ENCODE results near the gene BRD3. TPM values are rescaled to one million over a fixed set of nuclear protein-coding genes. Genes with fewer than 3 reads are reported as not detected.

The BRD3 gene
- total RNA-seq, 1 donor from 2014 or later = 4.5 TPM

DNA sequence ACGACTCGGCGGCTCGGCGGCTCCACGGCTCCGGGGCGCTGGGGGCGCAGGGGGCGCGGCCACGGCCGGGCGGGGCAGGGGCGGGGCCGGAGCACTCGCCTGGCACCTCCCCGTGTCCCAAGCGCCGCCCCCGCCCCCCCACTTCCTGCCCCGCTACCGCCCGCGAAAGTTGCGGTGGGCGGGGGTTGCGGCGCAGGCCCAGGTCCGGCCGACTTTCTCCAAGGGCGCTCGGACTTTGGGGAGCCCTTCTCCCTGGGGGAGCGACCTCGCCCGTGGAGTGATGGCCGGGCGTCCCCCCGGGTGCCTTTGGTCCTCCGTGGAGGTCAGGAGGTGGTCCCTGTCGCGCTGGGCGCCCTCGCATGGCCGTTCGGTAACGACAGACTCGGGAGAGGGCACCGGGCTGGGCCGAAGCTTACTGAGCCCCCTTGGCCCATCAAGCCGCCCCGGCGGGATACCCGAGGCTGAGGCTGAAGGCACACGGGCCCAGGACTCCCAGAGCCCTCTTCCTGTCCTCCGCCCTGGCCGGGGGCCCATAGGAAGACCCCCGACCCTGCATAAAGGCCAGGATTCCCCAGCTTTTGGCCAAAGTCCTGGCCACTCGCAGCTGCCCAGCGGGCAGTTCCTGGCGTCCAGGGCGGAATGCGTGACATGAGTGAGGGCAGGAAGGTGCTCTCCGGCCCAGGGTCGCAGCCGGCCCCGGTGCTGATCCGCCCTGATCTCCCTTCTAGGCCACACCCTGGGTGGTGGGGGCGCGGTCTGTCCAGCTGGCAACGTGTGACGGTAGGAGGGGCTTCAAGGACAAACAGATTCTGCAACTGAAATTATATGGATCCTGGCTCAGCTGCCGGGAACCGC lies 74.8 kb downstream of the BRD3 start:
- Histone ChIP-seq H3K4me3 (ENCODE audit: low read depth, low read length) (peak overlapping the region; percentile 78), H3K36me3 (ENCODE audit: control insufficient read depth, insufficient read depth, low read length) (no peaks in the 10 kb centered on the region), H3K27me3 (ENCODE audit: control insufficient read depth, insufficient read depth, low read length) (no peaks in the 10 kb centered on the region)
- DNase-seq (ENCODE audit: low read depth) = peak; percentile 86
- no peak for FAIRE-seq
- TF ChIP-seq, protein P1, sequence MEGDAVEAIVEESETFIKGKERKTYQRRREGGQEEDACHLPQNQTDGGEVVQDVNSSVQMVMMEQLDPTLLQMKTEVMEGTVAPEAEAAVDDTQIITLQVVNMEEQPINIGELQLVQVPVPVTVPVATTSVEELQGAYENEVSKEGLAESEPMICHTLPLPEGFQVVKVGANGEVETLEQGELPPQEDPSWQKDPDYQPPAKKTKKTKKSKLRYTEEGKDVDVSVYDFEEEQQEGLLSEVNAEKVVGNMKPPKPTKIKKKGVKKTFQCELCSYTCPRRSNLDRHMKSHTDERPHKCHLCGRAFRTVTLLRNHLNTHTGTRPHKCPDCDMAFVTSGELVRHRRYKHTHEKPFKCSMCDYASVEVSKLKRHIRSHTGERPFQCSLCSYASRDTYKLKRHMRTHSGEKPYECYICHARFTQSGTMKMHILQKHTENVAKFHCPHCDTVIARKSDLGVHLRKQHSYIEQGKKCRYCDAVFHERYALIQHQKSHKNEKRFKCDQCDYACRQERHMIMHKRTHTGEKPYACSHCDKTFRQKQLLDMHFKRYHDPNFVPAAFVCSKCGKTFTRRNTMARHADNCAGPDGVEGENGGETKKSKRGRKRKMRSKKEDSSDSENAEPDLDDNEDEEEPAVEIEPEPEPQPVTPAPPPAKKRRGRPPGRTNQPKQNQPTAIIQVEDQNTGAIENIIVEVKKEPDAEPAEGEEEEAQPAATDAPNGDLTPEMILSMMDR (IDR thresholded peaks at IDR 0.05; ENCODE audit: insufficient read depth, low read length, severe bottlenecking) = peak; percentile 63

DNA sequence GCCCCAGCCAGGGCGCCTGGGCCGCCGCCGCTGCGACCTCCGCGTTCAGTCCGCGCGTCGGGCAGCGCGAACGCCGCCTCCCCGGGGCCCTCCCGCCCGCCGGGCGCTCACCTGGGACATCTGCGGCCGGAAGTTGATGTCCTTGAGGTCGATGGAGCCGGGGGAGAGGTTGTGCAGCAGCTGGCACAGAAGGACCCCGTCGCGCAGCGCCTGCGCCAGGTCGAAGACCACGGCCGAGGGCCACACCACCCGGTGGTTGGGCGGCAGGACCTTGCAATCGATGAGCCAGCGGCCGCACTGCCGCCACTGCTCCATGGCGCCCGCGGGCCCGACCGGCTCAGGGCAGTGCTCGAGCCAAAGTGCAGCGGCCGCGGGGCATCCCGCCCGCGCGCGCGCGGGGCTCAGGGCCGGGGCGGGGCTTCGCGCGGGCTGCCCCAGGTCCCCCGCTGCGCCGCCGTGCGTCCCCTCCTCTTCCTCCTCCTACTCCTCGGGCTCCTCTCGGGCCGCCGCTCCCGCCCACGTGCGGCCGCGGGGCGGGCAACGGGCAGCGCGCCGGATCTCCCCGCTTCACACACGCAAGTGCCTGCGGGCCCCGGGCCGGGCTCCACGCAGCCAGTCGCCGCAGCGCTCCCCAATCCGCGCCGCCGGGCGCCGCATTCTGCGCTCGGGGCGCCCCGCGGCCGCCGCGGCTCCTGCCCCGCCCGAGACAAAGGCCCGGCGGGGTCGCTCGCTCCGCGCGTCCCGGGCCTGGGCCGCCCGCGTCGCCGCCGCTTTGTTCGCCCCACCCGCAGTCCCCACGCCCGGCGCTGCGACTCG lies 75.7 kb downstream of the BRD3 start, which contains the start of gene VAV2:
Gene VAV2 (minus strand): TSS at position 361 of the 816 bp plus-strand sequence. CDS start 46 bp downstream, at position 315.
- peak; percentile 34 for DNase-seq (ENCODE audit: low read depth)
- Histone ChIP-seq H3K4me3 (ENCODE audit: low read depth, low read length) (peak within 1 kb of the TSS; percentile 78), H3K27me3 (ENCODE audit: control insufficient read depth, insufficient read depth, low read length) (no peaks in the 10 kb centered on the region), H3K36me3 (ENCODE audit: control insufficient read depth, insufficient read depth, low read length) (peaks cover 3% of the 10 kb centered on the region)
- no peak for FAIRE-seq
- TF ChIP-seq, protein P1 (IDR thresholded peaks at IDR 0.05; ENCODE audit: insufficient read depth, low read length, severe bottlenecking) = no peak

GRCh38 chr9:133991214-133991921 lies 76.5 kb downstream of the BRD3 start:
- H3K4me3 ChIP-seq (ENCODE audit: low read depth, low read length) = peak overlapping the region; percentile 78
- DNase-seq (ENCODE audit: low read depth) = no peak
- no peaks in the 10 kb centered on the region for H3K27me3 ChIP-seq (ENCODE audit: control insufficient read depth, insufficient read depth, low read length)
- peaks cover 3% of the 10 kb centered on the region for H3K36me3 ChIP-seq (ENCODE audit: control insufficient read depth, insufficient read depth, low read length)
- TF ChIP-seq, protein P1 (IDR thresholded peaks at IDR 0.05; ENCODE audit: insufficient read depth, low read length, severe bottlenecking) = no peak
- FAIRE-seq = no peak

- FAIRE-seq = no peak
- peak; percentile 64 for DNase-seq (ENCODE audit: low read depth)
- no peaks in the 10 kb centered on the region for H3K27me3 ChIP-seq (ENCODE audit: control insufficient read depth, insufficient read depth, low read length)
- peaks cover 3% of the 10 kb centered on the region for H3K36me3 ChIP-seq (ENCODE audit: control insufficient read depth, insufficient read depth, low read length)
- peak overlapping the region; percentile 78 for H3K4me3 ChIP-seq (ENCODE audit: low read depth, low read length)
- TF ChIP-seq, protein P1 (IDR thresholded peaks at IDR 0.05; ENCODE audit: insufficient read depth, low read length, severe bottlenecking) = no peak
These were observed 77.2 kb downstream of the BRD3 start for GRCh38 chr9:133990366-133991213.

Measured in bronchial epithelial cell (primary cell).